ENCODE data around the gene LACRT. TPM values are rescaled to one million over a fixed set of nuclear protein-coding genes. Genes with fewer than 3 reads are reported as not detected.

LACRT gene
- total and polyA plus RNA-seq, 2 of the 13 experiments (the other 11 are each of a cell fraction or from before 2014, with no cell fraction given), result not detected

DNA sequence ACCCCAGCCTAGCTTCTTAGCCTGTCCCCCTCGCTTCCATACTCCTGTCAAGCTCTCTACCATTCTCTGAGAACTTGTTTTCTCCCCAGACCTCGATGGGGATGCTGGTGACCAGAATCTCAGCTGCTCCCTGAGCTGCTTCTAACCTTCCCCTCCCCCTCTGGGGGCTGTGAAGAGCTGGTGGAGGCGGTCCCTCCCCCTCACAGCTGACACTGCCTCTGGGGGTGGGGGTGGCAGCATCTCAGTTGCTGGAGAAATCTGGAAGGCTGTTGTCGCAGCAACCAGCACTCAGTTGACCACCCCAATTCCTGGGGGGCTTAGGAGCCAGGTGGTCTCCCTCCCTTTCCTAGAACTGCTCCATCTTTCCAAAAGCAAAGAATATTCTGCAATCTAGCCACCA, 51.0 kb downstream of the LACRT start:
- 20% methylated on average over 3 of the region's 4 CpGs for WGBS (ENCODE audit: low lambda C conversion rate)
- Histone ChIP-seq H3K9ac (ENCODE audit: insufficient read depth, low read depth, low read length) (no peak overlapping the region), H3K4me3 (replicated peaks in 1 of 3; ENCODE audit: insufficient read depth in 1 of 3, low read depth in 2 of 3, low read length in 3 of 3) (no peak overlapping the region), H3K79me2 (ENCODE audit: insufficient read depth, low read length) (no peaks in the 10 kb centered on the region), H4K20me1 (ENCODE audit: insufficient read depth, low read length) (0 out of 2 replicates have a peak, but pooled peaks cover 2% of the 10 kb centered on the region), H2AFZ (ENCODE audit: low read length) (no peak overlapping the region), H3K36me3 (replicated peaks in 1 of 2; ENCODE audit: control insufficient read depth in 1 of 2, insufficient read depth in 2 of 2, low read length in 2 of 2) (no peaks in the 10 kb centered on the region), H3K27ac (ENCODE audit: extremely low read length, insufficient read depth, low read length) (no peak overlapping the region), H3K9me3 (ENCODE audit: low read length) (no peaks in the 10 kb centered on the region), H3K27me3 (ENCODE audit: control insufficient read depth in 1 of 2, insufficient read depth in 2 of 2, low read length in 2 of 2) (peaks cover 2 to 57% of the 10 kb centered on the region in 2 experiments), H3K4me2 (ENCODE audit: low read depth, low read length) (no peak overlapping the region), H3K4me1 (ENCODE audit: insufficient read depth, low read length) (peaks cover 14% of the 10 kb centered on the region)
- intact Hi-C loops (cut with micrococcal nuclease; ENCODE audit: unreplicated experiment), result no loop called here
- no peak for ATAC-seq
- no TSS peak for BruUV-seq (replicated peaks)
- DNase-seq (ENCODE audit: low spot score), result no peak
- POLR2A ChIA-PET, result no interaction called here
- in situ Hi-C loops (cut with HindIII; ENCODE audit: extremely low pct_ligation_motif_present, low pct_unique_long_range_greater_than_20kb), result no loop called here
- TF ChIP-seq, protein P1, sequence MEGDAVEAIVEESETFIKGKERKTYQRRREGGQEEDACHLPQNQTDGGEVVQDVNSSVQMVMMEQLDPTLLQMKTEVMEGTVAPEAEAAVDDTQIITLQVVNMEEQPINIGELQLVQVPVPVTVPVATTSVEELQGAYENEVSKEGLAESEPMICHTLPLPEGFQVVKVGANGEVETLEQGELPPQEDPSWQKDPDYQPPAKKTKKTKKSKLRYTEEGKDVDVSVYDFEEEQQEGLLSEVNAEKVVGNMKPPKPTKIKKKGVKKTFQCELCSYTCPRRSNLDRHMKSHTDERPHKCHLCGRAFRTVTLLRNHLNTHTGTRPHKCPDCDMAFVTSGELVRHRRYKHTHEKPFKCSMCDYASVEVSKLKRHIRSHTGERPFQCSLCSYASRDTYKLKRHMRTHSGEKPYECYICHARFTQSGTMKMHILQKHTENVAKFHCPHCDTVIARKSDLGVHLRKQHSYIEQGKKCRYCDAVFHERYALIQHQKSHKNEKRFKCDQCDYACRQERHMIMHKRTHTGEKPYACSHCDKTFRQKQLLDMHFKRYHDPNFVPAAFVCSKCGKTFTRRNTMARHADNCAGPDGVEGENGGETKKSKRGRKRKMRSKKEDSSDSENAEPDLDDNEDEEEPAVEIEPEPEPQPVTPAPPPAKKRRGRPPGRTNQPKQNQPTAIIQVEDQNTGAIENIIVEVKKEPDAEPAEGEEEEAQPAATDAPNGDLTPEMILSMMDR (CRISPR knock-in tag; IDR thresholded peaks at IDR 0.05), result no peak
- TF ChIP-seq, protein P2, sequence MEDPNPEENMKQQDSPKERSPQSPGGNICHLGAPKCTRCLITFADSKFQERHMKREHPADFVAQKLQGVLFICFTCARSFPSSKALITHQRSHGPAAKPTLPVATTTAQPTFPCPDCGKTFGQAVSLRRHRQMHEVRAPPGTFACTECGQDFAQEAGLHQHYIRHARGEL (CRISPR knock-in tag; IDR thresholded peaks at IDR 0.05), result no peak
- TF ChIP-seq ZNF232 (CRISPR knock-in tag; IDR thresholded peaks at IDR 0.05; ENCODE audit: borderline replicate concordance) (no peak), ZNF333 (CRISPR knock-in tag; IDR thresholded peaks at IDR 0.05; ENCODE audit: borderline replicate concordance) (no peak), SPEN (CRISPR knock-in tag; IDR thresholded peaks at IDR 0.05; ENCODE audit: low read depth) (no peak), HMG20A (CRISPR knock-in tag; IDR thresholded peaks at IDR 0.05; ENCODE audit: borderline replicate concordance) (no peak), IKZF4 (CRISPR knock-in tag; IDR thresholded peaks at IDR 0.05; ENCODE audit: borderline replicate concordance, low read depth, not compliant biosample characterization) (no peak)
- TF ChIP-seq, protein P3, sequence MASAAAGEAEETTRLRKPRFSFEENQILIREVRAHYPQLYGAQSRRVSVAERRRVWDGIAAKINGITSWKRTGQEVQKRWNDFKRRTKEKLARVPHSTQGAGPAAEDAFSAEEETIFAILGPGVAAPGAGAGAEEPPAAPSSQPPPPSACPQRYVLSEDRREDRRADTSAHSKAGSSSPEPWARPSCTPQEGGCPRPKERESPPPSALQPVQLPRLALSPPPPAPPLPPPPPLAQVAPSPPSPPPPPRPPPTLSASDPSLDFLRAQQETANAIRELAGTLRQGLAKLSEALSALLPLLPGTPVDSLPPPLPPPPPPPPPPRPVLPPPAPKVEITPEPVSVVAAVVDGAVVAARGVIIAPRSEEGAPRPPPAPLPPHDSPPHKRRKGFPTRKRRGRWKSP (CRISPR knock-in tag; IDR thresholded peaks at IDR 0.05), result no peak
- TF ChIP-seq, protein P4, sequence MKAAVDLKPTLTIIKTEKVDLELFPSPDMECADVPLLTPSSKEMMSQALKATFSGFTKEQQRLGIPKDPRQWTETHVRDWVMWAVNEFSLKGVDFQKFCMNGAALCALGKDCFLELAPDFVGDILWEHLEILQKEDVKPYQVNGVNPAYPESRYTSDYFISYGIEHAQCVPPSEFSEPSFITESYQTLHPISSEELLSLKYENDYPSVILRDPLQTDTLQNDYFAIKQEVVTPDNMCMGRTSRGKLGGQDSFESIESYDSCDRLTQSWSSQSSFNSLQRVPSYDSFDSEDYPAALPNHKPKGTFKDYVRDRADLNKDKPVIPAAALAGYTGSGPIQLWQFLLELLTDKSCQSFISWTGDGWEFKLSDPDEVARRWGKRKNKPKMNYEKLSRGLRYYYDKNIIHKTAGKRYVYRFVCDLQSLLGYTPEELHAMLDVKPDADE (CRISPR knock-in tag; IDR thresholded peaks at IDR 0.05), result no peak
- TF ChIP-seq, protein P5, sequence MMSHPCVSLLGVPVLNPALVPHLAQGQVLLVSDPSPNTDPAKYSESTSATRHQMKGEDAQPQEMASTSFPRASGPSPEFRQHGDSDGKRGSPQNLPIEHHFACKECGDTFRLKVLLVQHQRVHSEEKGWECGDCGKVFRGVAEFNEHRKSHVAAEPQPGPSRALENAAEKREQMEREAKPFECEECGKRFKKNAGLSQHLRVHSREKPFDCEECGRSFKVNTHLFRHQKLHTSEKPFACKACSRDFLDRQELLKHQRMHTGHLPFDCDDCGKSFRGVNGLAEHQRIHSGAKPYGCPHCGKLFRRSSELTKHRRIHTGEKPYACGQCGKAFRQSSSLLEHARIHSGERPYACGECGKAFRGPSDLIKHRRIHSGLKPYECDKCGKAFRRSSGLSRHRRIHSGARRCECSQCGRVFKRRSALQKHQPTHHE (CRISPR knock-in tag; IDR thresholded peaks at IDR 0.05; ENCODE audit: borderline replicate concordance), result no peak
- TF ChIP-seq, protein P6, sequence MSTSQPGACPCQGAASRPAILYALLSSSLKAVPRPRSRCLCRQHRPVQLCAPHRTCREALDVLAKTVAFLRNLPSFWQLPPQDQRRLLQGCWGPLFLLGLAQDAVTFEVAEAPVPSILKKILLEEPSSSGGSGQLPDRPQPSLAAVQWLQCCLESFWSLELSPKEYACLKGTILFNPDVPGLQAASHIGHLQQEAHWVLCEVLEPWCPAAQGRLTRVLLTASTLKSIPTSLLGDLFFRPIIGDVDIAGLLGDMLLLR (CRISPR knock-in tag; IDR thresholded peaks at IDR 0.05), result no peak
- no peak for FAIRE-seq
- CTCF ChIA-PET (ENCODE audit: low intra/inter-chr PET ratio, low total read pairs), result no interaction called here
